GM19395 (cell line): Measurements from ENCODE around the gene TENT4B.

Source experiments
- ATAC-seq: cut with Tn5 transposase; IDR thresholded peaks from one replicate; pipeline ENCODE4 v1.9.1; 2021; ENCODE audit warnings: mild to moderate bottlenecking, moderate library complexity; ENCODE audit not compliant: unreplicated experiment

Gene TENT4B

DNA sequence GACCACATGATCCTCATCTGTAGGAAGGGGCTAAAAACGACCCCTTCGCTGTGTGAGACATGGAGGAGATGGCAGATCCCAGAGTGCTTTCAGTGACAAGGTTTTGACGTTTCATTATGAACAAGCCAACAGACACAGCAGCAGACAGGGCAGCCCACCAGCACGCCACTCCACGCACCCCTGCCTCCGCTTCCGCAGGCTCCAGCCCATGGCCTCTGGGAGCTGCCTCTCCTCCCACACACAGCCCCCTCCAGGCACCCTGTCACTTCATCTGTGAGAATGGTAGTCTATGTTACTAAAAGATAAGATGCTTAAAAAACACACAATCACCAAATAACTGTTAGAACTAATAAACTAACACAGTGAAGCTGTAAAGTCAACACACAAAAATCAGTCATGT lies 101.0 kb downstream of the TENT4B start:
- ATAC-seq = no peak

- ATAC-seq = no peak
These were observed 102.4 kb downstream of the TENT4B start for GRCh38 chr16:50255538-50255937.

DNA sequence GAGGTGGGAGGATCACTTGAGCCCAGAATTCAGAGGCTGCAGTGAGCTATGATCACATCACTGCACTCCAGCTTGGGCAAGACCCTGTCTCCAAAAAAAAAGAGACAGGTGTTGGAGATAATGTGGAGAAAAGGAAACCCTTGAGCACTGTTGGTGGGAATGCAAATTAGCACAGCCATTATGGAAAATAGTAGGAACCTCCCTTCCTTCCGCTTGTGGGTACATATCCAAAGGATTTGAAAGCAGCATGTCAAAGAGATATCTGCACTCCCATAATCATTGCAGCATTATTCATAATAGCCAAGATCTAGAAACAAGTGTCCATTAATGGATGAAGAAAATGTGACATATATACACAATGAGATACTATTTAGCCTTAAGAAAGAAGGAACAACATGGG lies 103.5 kb downstream of the TENT4B start:
- ATAC-seq = no peak

DNA sequence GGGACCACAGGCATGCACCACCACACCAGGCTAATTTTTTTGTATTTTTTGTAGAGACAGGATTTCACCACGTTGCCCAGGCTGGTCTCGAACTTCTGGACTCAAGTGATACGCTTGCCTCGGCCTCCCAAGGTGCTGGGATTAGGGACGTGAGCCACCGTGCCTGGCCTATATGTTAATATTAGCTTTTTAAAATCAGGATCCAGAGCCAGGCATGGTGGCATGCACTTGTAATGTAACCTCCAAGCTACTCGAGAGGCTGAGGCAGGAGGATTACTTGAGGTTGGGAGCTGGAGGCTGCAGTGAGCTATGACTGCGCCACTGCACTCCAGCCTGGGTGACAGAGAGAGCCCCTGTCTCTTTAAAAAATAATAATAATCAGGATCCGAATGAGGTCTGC lies 104.8 kb downstream of the TENT4B start:
- no peak for ATAC-seq

DNA sequence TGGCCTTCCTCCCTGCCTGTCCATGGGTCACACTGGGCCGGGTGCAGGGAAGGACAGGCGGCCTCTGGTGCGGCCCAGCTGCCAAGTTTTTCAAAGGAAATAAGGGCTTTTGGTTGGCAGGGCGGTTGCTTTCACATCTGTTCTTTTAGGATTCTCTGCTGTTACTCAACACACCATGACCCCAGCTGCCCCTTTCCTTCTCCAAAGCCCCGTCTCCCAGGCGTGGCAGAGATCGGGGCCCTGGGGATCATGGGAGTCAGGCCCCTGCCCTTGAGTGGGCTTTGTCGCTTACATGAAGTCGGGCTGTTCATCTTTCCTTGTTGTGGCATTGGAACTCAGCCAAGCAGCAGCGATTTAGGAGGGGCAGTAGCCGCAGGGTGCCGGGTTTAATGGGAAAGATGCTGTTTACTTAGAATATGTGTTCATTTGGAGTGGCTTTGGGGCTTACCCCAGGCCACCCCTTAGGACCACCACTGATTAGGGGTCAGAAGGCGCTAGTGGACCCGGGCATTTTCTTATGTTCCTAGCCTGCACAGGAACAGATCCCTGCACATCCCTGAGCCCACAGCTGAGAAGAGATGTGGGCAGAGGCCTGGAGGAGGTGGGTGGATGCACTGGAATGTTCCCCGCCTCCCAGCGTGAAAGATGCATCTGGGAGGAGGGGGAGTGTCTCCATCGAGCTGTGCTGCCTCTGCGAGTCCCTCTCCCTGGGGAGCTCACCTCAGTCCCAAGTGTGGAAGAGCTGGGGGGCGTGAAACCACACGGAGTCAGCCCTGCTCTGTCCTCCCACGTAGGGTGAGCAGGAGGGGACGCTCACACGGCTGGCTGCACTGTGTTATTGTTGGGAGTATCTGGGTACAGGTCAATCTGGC lies 106.5 kb downstream of the TENT4B start:
- no peak for ATAC-seq

DNA sequence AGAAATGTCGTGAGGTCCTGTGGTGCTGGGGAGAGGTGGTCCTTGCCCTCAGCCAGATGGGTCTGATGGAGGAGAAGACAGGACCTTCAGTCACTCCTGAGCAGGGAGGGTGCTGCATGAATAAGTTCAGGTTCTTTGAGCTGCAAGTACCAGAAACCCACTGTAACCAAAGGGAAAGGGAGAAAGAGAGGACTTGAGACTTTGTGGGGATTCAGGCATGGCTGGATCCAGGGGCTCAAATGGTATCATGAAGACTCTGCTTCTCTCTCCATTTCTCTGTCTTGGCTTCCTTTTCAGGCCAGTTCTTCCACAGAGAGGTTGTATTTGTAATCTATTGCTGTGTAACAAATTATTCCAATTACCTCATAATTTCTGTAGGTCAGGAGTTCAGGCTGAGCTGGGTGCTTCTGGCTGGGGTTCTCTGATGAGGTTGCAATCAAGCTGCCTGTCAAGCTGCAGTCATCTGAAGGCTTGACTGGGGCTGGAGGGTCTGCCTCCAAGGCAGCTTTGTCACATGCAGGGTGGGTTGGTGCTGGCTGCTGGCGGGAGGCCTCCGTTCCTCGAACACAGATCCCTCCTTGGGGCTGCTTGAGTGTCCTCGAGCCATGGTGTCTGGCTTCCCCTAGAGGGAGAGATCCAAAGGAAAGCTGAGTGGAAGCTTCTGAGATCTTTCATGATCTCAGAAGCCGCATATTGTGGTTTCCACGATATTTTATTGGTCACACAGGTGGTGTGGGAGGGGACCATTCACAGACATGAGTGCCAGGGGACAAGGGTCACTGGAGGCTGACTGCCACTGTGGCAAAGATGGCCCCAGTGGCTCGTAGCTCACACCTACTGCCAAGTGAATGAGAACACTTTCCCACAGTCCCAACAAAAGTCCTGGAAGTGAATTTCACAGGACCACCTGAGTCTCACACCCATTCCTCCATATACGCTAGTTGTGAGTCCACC lies 107.4 kb downstream of the TENT4B start:
- no peak for ATAC-seq

DNA sequence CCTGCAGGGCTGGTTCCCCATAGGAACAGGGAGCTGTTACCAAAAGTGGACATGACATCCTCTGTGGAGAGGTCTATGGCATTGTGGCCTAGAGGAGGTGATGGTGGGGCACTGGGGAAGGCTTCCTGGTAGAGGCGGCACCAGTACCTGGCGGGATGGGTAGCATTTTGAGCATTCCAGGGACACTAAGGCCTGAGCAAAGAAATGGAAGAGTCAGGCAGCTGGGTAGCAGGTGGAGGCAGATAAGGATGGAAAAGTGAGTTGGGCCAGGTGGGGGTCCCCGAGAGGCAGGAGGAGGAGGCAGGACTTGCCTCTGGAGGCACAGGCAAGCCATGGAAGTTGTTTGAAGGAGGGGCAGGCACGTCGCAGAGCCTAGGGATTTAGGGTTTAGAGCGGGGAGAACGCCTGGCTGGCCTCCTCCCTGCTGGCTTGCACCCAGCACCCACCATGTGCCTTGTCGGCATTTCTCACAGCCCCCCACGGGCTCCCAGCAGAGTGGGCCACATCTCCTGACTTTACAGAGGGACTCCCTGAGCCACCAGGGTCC lies 108.1 kb downstream of the TENT4B start:
- ATAC-seq = no peak

DNA sequence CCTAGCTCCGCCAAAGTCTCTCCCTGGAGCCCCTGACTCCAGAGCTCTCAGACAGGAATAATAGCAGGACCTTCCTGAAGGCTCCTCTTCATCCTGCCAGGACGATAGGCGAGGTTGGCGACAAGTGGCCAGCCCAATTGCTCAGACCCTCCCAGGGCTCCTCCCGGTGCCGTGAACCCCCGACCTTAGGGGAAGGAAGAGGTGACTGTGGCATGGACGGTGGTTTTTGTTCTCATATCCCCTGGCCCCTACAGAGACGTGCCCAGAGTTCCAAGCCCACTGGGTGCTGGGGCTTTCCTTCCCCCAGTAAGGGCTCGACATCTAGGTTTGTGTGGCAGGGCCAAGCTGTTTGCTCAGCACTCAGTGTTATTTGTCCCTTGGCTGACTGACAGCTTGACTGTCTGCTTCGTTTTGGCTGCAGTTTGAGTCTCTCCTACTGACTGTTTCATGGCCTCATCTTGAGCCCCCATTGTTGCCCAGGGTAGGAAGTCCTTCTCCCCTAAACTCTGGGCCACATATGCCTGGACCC lies 108.7 kb downstream of the TENT4B start:
- no peak for ATAC-seq

- no peak for ATAC-seq
These were observed 110.2 kb downstream of the TENT4B start for GRCh38 chr16:50263060-50263909.

DNA sequence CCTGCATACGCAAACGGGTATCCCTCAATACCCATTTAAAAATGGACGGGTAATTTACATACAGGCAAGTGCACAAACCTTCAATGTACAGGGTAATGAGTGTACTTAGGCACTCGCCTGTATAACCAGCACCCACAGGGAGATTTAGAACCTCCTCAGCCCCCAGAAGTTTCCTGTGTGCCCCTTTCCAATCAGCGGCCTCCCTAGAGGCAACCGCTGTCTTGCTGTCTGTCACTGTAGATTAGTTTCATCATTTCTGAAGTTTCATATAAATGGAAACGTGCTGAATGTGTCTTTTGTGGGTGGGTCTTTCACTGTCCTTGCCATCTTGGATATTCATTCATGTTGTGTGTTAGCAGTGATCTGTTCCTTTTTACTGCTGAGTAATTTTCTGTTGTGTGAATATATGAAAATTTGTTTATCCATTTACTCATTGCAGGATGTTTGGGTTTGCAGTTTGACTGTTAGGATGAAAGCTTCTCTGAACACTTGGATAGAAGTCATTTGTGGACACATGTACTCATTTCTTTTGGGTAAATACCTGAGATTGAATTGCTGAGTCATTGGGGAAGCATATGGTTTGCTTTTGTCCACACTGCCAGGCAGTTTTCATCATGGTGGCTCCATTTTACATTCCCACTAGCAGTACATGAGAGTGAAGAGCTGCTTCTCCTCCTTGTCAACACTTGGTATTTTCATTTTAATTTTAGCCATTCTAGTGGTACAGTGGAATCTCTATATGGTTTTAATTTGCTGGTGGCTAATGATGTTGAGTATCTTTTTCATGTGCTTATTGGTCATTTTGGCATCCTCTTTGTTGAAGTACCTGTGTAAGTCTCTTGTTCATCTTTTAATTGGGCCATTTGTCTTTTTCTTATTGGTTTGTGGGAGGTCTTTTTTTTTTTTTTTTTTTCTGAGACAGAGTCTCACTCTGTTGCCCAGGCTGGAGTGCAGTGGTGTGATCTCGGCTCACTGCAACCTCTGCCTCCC lies 111.1 kb downstream of the TENT4B start:
- ATAC-seq = peak; percentile 29

- ATAC-seq = peak; percentile 29
These were observed 112.2 kb downstream of the TENT4B start for GRCh38 chr16:50265260-50265659.

- ATAC-seq = no peak
These were observed 112.7 kb downstream of the TENT4B start for GRCh38 chr16:50265716-50266336.

- peak; percentile 82 for ATAC-seq
These were observed 113.4 kb downstream of the TENT4B start, which contains the start of gene ADCY7 for GRCh38 chr16:50266337-50267091. TSS of gene ADCY7 (plus strand) at chr16:50266551. CDS start at chr16:50288180, 21,629 bp downstream.

GRCh38 chr16:50267151-50267631 lies 114.1 kb downstream of the TENT4B start:
- ATAC-seq = no peak

DNA sequence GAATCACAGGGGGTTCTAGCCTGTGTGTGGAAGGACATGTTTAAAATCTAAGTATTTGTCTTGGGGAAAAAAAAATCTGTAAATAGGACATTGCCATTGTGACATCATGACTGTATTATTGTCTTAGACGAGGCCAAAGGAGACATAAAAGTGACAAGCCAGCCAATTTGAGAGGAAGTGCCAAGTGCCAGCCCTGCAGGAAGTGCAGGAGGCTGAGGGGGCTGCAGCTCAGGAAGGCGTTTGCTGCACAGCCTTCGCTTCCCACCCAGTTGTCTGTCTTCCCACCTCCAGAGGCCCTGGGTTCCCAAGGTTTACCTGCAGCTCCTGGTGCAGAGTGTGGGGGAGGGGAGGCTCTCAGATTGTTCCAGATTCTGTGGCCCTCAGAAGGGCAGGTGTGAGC lies 114.5 kb downstream of the TENT4B start:
- no peak for ATAC-seq

- no peak for ATAC-seq
These were observed 115.2 kb downstream of the TENT4B start for GRCh38 chr16:50268352-50268751.

- ATAC-seq = no peak
These were observed 116.1 kb downstream of the TENT4B start for GRCh38 chr16:50269061-50269705.
